ENCODE data around the gene RFX2. TPM values are rescaled to one million over a fixed set of nuclear protein-coding genes. Genes with fewer than 3 reads are reported as not detected.

The RFX2 gene
- total RNA-seq, 6 experiments from 2014 or later: 6.3 to 9.5 (median 6.9) TPM

DNA sequence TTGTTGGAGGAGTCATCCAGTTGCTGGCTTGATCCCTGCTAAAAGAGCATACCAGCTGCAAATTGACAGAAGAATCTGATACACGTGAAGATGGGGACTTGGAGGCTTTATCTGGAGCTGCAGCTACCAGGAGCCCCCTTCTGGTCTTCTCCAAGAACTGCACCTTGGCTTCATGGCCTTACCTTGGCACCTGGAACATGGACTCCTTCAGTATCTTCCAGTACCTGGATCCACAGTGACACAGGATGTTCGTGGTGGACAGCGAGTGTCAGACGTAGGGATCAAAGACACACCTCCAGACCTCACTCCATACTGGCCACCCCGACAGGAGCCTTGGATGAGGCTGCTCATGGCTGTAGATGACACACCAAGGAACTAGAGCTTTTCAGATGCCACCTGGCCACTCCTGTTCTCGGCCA, 15.3 kb upstream of the RFX2 start:
- Mint-ChIP-seq H3K4me3 (no peak overlapping the region), H3K36me3 (ENCODE audit: low read depth) (no peaks in the 10 kb centered on the region), H3K4me1 (ENCODE audit: low read depth) (peaks cover 9% of the 10 kb centered on the region), H3K9me3 (peaks cover 4% of the 10 kb centered on the region), H3K27me3 (ENCODE audit: insufficient read depth) (peaks cover 6% of the 10 kb centered on the region; the same call in 1 of the 2 replicates), H3K27ac (0 out of 2 replicates have a peak overlapping the region, but pooled peaks have one; percentile 24)
- peak; percentile 78 for DNase-seq
- TF ChIP-seq, protein P1, sequence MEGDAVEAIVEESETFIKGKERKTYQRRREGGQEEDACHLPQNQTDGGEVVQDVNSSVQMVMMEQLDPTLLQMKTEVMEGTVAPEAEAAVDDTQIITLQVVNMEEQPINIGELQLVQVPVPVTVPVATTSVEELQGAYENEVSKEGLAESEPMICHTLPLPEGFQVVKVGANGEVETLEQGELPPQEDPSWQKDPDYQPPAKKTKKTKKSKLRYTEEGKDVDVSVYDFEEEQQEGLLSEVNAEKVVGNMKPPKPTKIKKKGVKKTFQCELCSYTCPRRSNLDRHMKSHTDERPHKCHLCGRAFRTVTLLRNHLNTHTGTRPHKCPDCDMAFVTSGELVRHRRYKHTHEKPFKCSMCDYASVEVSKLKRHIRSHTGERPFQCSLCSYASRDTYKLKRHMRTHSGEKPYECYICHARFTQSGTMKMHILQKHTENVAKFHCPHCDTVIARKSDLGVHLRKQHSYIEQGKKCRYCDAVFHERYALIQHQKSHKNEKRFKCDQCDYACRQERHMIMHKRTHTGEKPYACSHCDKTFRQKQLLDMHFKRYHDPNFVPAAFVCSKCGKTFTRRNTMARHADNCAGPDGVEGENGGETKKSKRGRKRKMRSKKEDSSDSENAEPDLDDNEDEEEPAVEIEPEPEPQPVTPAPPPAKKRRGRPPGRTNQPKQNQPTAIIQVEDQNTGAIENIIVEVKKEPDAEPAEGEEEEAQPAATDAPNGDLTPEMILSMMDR (IDR thresholded peaks at IDR 0.05): peak; percentile 96

DNA sequence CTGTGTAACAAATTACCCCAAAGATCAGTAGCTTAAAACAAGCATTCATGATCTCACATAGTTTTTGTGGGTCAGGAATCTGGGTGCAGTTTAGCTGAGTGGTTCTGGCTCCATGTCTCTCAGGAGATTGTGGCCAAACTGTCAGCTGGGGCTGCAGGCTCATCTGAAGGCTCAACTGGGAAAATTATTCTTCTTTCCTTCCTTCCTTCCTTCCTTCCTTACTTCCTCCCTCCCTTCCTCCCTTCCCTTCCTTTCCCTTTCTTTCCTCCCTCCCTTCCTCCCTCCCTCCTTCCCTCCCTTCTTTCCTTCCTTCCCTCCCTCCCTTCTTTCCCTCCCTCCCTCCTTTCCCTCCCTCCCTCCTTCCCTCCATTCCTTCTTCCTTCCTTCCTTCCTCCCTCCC, 8.7 kb upstream of the RFX2 start:
- TF ChIP-seq, protein P1 (IDR thresholded peaks at IDR 0.05): no peak
- Mint-ChIP-seq H3K4me1 (ENCODE audit: low read depth) (peaks cover 9% of the 10 kb centered on the region), H3K4me3 (no peak overlapping the region), H3K27me3 (ENCODE audit: insufficient read depth) (peaks cover 14% of the 10 kb centered on the region), H3K9me3 (peaks cover 21% of the 10 kb centered on the region), H3K27ac (no peak overlapping the region), H3K36me3 (ENCODE audit: low read depth) (peaks cover 7% of the 10 kb centered on the region; the same call in 1 of the 2 replicates)
- DNase-seq: no peak

DNA sequence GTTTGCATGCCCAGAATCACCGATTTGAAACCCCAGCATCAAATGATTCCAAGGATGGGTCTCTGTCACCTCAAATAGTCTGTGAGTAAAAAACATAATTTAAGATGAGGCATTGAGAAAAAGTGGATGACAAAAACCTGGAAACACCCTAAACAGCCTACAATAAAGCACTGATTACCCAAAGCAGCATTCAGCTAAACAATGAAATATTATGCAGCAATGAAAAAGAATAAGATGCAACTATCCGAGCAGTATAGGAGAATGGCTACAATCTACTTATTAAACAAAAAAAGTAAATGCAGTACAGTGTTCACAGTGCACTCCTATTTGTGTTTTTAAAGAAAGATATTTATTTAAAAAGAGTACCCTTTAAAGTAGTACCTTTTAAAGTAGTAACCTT, 7.7 kb upstream of the RFX2 start:
- Mint-ChIP-seq H3K9me3 (peaks cover 21% of the 10 kb centered on the region), H3K27me3 (ENCODE audit: insufficient read depth) (peaks cover 9% of the 10 kb centered on the region), H3K36me3 (ENCODE audit: low read depth) (peaks cover 7% of the 10 kb centered on the region; the same call in 1 of the 2 replicates), H3K4me3 (no peak overlapping the region), H3K27ac (no peak overlapping the region), H3K4me1 (ENCODE audit: low read depth) (peaks cover 9% of the 10 kb centered on the region)
- TF ChIP-seq, protein P1 (IDR thresholded peaks at IDR 0.05): no peak
- no peak for DNase-seq

GRCh38 chr19:6117534-6117933, 7.2 kb upstream of the RFX2 start:
- peaks cover 21% of the 10 kb centered on the region for H3K9me3 Mint-ChIP-seq
- no peak overlapping the region for H3K27ac Mint-ChIP-seq
- peaks cover 9% of the 10 kb centered on the region for H3K27me3 Mint-ChIP-seq (ENCODE audit: insufficient read depth)
- peaks cover 7% of the 10 kb centered on the region; the same call in 1 of the 2 replicates for H3K36me3 Mint-ChIP-seq (ENCODE audit: low read depth)
- H3K4me1 Mint-ChIP-seq (ENCODE audit: low read depth): peaks cover 9% of the 10 kb centered on the region
- TF ChIP-seq, protein P1 (IDR thresholded peaks at IDR 0.05): no peak
- H3K4me3 Mint-ChIP-seq: no peak overlapping the region
- DNase-seq: no peak

GRCh38 chr19:6116749-6117430, 6.6 kb upstream of the RFX2 start:
- Mint-ChIP-seq H3K27ac (no peak overlapping the region), H3K27me3 (ENCODE audit: insufficient read depth) (peaks cover 9% of the 10 kb centered on the region), H3K4me1 (ENCODE audit: low read depth) (peaks cover 3% of the 10 kb centered on the region), H3K9me3 (peaks cover 21% of the 10 kb centered on the region), H3K36me3 (ENCODE audit: low read depth) (peaks cover 7% of the 10 kb centered on the region; the same call in 1 of the 2 replicates), H3K4me3 (no peak overlapping the region)
- TF ChIP-seq, protein P1 (IDR thresholded peaks at IDR 0.05): no peak
- DNase-seq: no peak

All from HFFc6 (cell line).